HG03378 (cell line): ENCODE data around the gene SAMHD1.
"Not testable (repeated sequence)": the region's sequence is repeated elsewhere in the genome, so short reads cannot be mapped to it uniquely, and the experiment has no call there.

Source experiments
- ATAC-seq: cut with Tn5 transposase; IDR thresholded peaks from one replicate; pipeline ENCODE4 v1.9.1; 2021; ENCODE audit warnings: mild to moderate bottlenecking, moderate library complexity; ENCODE audit not compliant: unreplicated experiment

Gene SAMHD1

GRCh38 chr20:36856691-36857635 is 94.5 kb downstream of the SAMHD1 start:
- no peak for ATAC-seq

GRCh38 chr20:36856195-36856594 is 95.3 kb downstream of the SAMHD1 start:
- ATAC-seq, result no peak

GRCh38 chr20:36855241-36855657 is 96.3 kb downstream of the SAMHD1 start:
- ATAC-seq, result no peak

- no peak for ATAC-seq
Measured at GRCh38 chr20:36854348-36855240, 96.9 kb downstream of the SAMHD1 start.

GRCh38 chr20:36852187-36852586 is 99.3 kb downstream of the SAMHD1 start:
- ATAC-seq, result no peak

- ATAC-seq, result no peak
Measured at GRCh38 chr20:36851490-36851889, 100.0 kb downstream of the SAMHD1 start.

GRCh38 chr20:36850759-36851158 is 100.7 kb downstream of the SAMHD1 start:
- no peak for ATAC-seq

GRCh38 chr20:36849333-36850065 is 102.0 kb downstream of the SAMHD1 start:
- ATAC-seq, result no peak

- no peak for ATAC-seq
Measured at GRCh38 chr20:36848677-36849076, 102.8 kb downstream of the SAMHD1 start.

- no peak for ATAC-seq
Measured at GRCh38 chr20:36848078-36848660, 103.3 kb downstream of the SAMHD1 start.

GRCh38 chr20:36847710-36848040 is 103.8 kb downstream of the SAMHD1 start:
- ATAC-seq, result no peak

GRCh38 chr20:36847009-36847709 is 104.3 kb downstream of the SAMHD1 start:
- no peak for ATAC-seq

- ATAC-seq, result no peak
Measured at GRCh38 chr20:36845288-36845971, 106.1 kb downstream of the SAMHD1 start.

- not testable (repeated sequence) for ATAC-seq
Measured at GRCh38 chr20:36841030-36841429, 110.5 kb downstream of the SAMHD1 start.
